Fibroblast of lung (primary cell): ENCODE data around the gene STEAP1. TPM values are rescaled to one million over a fixed set of nuclear protein-coding genes. Genes with fewer than 3 reads are reported as not detected.

ENCODE experiments used
- DNase-seq, 2 donors: peaks; one replicate each; pipeline versions ENCODE4 v3.0.0 to v3.0.0-alpha.2; 2010; ENCODE audit warnings: low read depth in 2 of 2
- H2AFZ ChIP-seq: 2 replicates; pipeline ENCODE4 v1.5.1; 2012; ENCODE audit warnings: low read length, control low read depth, inconsistent platforms
- H3K27ac ChIP-seq: 2 replicates; pipeline ENCODE4 v1.5.1; 2011; ENCODE audit warnings: low read length, control low read depth; ENCODE audit not compliant: insufficient read depth
- H3K27me3 ChIP-seq: 2 replicates; pipeline ENCODE4 v1.5.1; 2011; ENCODE audit warnings: mild to moderate bottlenecking, low read length; ENCODE audit not compliant: control insufficient read depth, insufficient read depth
- H3K36me3 ChIP-seq: 2 replicates; pipeline ENCODE4 v1.5.1; 2011; ENCODE audit warnings: low read length; ENCODE audit not compliant: control insufficient read depth, insufficient read depth
- H3K4me1 ChIP-seq: 2 replicates; pipeline ENCODE4 v1.5.1; 2011; ENCODE audit warnings: low read length; ENCODE audit not compliant: control insufficient read depth, insufficient read depth; ENCODE audit errors: extremely low read depth
- H3K4me2 ChIP-seq: 2 replicates; pipeline ENCODE4 v1.5.1; 2011; ENCODE audit warnings: low read length, control low read depth; ENCODE audit not compliant: insufficient read depth; ENCODE audit errors: extremely low read depth
- H3K4me3 ChIP-seq, 4 experiments: fragments of 200-600 bp in 1 of 4; sonication (generic) in 1 of 4; replicated peaks in 1 of 4; 2 replicates each; pipeline ENCODE4 v1.5.1; 2011 to 2016; ENCODE audit warnings: low read length in 4 of 4, low read depth in 3 of 4, mild to moderate bottlenecking in 3 of 4, control low read depth in 2 of 4, inconsistent platforms in 1 of 4, mixed read lengths in 1 of 4; ENCODE audit not compliant: insufficient read depth in 1 of 4; ENCODE audit errors: control extremely low read depth in 1 of 4
- H3K79me2 ChIP-seq: 2 replicates; pipeline ENCODE4 v1.5.1; 2012; ENCODE audit warnings: mild to moderate bottlenecking, low read length, inconsistent platforms; ENCODE audit not compliant: control insufficient read depth, insufficient read depth
- H3K9ac ChIP-seq: 2 replicates; pipeline ENCODE4 v1.5.1; 2011; ENCODE audit warnings: mild to moderate bottlenecking, low read length, control low read depth; ENCODE audit not compliant: insufficient read depth
- H3K9me3 ChIP-seq: 2 replicates; pipeline ENCODE4 v1.5.1; 2012; ENCODE audit warnings: low read depth, low read length; ENCODE audit not compliant: control insufficient read depth, insufficient read depth
- H4K20me1 ChIP-seq: 2 replicates; pipeline ENCODE4 v1.5.1; 2011; ENCODE audit warnings: low read length; ENCODE audit not compliant: control insufficient read depth, insufficient read depth; ENCODE audit errors: extremely low read depth
- EZH2 ChIP-seq: IDR thresholded peaks from 2 replicates; pipeline ENCODE4 v1.5.1; 2012; ENCODE audit warnings: low read length, control low read depth, mild to moderate bottlenecking; ENCODE audit errors: missing control alignments
- polyA plus RNA-seq, 2 donors: library from polyadenylated mRNA; depleted of rRNA in 1 of 2; stranded (reverse) in 1 of 2; unstranded in 1 of 2; fragments of >200 nt; gene quantifications; 2 replicates each; pipeline ENCODE4 v1.2.1, GENCODE V29; 2011 to 2012; ENCODE audit warnings: missing spikeins in 1 of 2
- total RNA-seq: library from RNA; depleted of rRNA; stranded (reverse); fragments of >200 nt; gene quantifications from 2 replicates; pipeline ENCODE4 v1.2.1, GENCODE V29; 2014
- TF ChIP-seq, protein P1 (sequence below), 2 donors: IDR thresholded peaks in 1 of 2; conservative IDR thresholded peaks in 1 of 2; 1 replicate in 1 of 2; 2 replicates in 1 of 2; pipeline ENCODE4 v1.5.1; 2011 to 2012; ENCODE audit warnings: low read length in 2 of 2, control low read depth in 1 of 2, inconsistent platforms in 1 of 2, low read depth in 1 of 2, mild to moderate bottlenecking in 1 of 2

STEAP1 gene
- total and polyA plus RNA-seq, 2 donors (not counting 1 experiment from before 2014, with no cell fraction given) = 26.1 to 60.9 TPM

DNA sequence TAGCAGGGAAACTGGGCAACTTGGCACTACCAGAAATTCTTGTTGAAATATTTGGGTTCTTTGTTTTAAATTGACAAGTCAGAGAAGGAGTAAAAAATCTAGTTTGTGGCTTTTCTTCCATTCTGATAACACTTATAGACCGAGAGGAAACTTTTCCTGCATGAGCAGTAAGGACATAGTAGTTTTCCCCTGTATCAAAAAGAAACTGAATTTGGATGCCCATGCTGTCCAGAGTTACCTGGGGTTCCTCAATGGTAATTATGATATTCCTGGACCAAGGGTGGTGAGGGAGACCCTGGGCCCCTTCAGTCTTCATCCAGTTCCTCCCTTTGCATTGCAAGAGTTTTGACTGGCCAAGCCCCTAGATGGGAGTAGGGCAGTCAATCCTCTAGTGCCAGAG, 37.4 kb downstream of the STEAP1 start:
- Histone ChIP-seq H2AFZ (no peak overlapping the region), H3K79me2 (no peaks in the 10 kb centered on the region), H3K9me3 (no peaks in the 10 kb centered on the region), H3K36me3 (no peaks in the 10 kb centered on the region), H3K27ac (no peak overlapping the region), H4K20me1 (no peaks in the 10 kb centered on the region), H3K27me3 (no peaks in the 10 kb centered on the region), H3K4me3 (no peak overlapping the region), H3K4me2 (no peak overlapping the region), H3K4me1 (no peaks in the 10 kb centered on the region), H3K9ac (no peak overlapping the region)
- DNase-seq = no peak
- no peak for TF ChIP-seq EZH2
- TF ChIP-seq, protein P1, sequence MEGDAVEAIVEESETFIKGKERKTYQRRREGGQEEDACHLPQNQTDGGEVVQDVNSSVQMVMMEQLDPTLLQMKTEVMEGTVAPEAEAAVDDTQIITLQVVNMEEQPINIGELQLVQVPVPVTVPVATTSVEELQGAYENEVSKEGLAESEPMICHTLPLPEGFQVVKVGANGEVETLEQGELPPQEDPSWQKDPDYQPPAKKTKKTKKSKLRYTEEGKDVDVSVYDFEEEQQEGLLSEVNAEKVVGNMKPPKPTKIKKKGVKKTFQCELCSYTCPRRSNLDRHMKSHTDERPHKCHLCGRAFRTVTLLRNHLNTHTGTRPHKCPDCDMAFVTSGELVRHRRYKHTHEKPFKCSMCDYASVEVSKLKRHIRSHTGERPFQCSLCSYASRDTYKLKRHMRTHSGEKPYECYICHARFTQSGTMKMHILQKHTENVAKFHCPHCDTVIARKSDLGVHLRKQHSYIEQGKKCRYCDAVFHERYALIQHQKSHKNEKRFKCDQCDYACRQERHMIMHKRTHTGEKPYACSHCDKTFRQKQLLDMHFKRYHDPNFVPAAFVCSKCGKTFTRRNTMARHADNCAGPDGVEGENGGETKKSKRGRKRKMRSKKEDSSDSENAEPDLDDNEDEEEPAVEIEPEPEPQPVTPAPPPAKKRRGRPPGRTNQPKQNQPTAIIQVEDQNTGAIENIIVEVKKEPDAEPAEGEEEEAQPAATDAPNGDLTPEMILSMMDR (conservative IDR thresholded peaks at IDR 0.05 in 1 of 2, IDR thresholded peaks at IDR 0.05 in 1 of 2; ENCODE audit: low read depth in 1 of 2, low read length in 2 of 2) = no peak

DNA sequence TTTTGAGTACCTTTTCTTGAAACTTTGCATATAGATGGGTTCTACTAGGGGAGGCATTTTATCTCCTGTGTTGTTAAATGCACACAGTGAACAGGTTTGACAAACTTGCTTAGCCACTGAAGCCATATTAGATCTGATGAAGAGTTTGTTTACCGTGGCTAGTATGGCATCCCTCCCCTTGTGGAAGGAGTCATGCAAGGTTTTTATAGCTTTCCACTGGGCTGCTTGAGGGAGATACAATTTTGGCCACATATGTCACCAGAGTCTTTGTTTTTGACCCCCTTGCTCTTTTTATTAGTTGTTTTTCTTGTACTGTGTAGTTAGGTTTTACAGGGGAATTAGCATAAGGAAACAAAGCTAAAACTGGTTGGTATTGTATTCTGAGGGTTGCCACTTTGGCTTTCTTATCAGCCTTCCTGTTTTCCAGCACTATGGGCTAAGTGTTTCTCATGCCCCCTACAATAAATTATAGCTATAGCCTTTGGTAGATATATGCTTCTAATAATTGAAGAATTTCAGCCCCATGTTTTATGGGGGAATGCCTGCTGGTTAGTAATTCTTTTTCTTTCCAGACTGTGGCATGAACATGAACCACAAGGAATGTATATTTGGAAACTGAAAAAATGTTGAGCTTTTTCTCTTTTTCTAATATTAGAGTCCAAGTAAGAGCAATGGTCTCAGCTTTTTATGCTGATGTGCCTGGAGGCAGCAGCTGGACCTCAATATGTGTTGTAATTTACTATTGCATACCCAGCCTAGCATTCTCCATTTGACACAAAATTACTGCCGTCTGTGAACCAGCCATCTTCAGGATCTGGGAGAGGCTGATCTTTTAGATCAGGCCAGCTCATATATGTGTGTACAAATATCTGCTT, 38.8 kb downstream of the STEAP1 start:
- no peaks in the 10 kb centered on the region for H3K36me3 ChIP-seq
- no peak overlapping the region for H3K4me3 ChIP-seq
- H3K4me2 ChIP-seq = no peak overlapping the region
- H3K79me2 ChIP-seq = no peaks in the 10 kb centered on the region
- no peaks in the 10 kb centered on the region for H4K20me1 ChIP-seq
- peak in 1 of 2 donors; percentile 46 for DNase-seq
- H3K27ac ChIP-seq = no peak overlapping the region
- TF ChIP-seq, protein P1 (conservative IDR thresholded peaks at IDR 0.05 in 1 of 2, IDR thresholded peaks at IDR 0.05 in 1 of 2; ENCODE audit: low read depth in 1 of 2, low read length in 2 of 2) = no peak
- no peak for TF ChIP-seq EZH2
- no peak overlapping the region for H3K9ac ChIP-seq
- no peaks in the 10 kb centered on the region for H3K27me3 ChIP-seq
- no peaks in the 10 kb centered on the region for H3K4me1 ChIP-seq
- no peaks in the 10 kb centered on the region for H3K9me3 ChIP-seq
- no peak overlapping the region for H2AFZ ChIP-seq

DNA sequence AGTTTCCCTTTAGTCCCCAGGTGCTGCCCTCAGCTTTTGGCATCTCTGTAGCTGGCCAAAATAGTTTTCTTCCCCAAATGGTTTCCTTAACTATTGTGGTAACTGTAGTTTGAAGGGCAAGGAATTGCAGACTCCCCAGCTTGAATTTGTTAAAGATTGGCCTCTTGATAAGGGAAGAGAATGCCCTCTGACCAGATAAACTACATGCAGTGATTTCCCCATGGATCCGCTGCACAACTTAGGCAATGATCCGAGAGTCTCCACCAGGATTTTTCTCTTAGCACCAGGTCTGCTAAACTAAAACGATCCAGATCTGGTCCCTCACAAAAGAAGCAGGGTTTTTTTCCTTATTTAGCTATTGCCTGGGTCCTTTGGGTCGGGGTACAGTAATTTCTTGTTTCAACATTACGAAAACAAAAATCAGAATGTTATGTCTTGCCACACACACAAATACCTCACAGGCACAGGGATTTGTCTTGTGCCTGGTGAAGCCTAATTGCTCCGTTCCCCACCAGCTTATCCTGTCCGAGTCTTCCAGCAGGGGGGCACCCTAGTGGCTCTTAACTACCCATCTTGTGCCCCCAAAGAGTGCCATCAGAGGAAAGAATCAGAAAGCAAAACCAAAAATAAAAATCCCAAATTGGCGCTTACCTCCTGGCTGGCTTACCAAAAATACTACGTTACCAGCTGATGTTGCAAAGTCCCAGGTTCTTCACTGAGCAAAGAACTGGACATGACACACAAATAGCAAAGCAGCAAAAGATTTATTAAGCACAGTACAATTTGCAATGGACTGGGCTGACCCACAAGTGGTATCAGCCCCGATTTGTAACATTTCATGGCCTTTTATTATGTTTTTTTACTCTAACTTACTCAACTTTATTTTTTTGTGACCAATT, 40.9 kb downstream of the STEAP1 start:
- H3K4me3 ChIP-seq = no peak overlapping the region
- no peaks in the 10 kb centered on the region for H3K79me2 ChIP-seq
- H3K36me3 ChIP-seq = no peaks in the 10 kb centered on the region
- no peak overlapping the region for H3K9ac ChIP-seq
- no peaks in the 10 kb centered on the region for H3K9me3 ChIP-seq
- no peak for TF ChIP-seq EZH2
- TF ChIP-seq, protein P1 (conservative IDR thresholded peaks at IDR 0.05 in 1 of 2, IDR thresholded peaks at IDR 0.05 in 1 of 2; ENCODE audit: low read depth in 1 of 2, low read length in 2 of 2) = no peak
- H3K27me3 ChIP-seq = no peaks in the 10 kb centered on the region
- H3K4me1 ChIP-seq = no peaks in the 10 kb centered on the region
- H3K4me2 ChIP-seq = no peak overlapping the region
- no peaks in the 10 kb centered on the region for H4K20me1 ChIP-seq
- H3K27ac ChIP-seq = no peak overlapping the region
- no peak for DNase-seq
- no peak overlapping the region for H2AFZ ChIP-seq
